Memory B cell (primary cell): ENCODE data around the gene SARNP.
"Not testable (repeated sequence)": the region's sequence is repeated elsewhere in the genome, so short reads cannot be mapped to it uniquely, and the experiment has no call there.

Experiments used
- ATAC-seq: fragments of 150-1000 bp; cut with Tn5 transposase; 2 replicates; pipeline ENCODE4 v1.10.0; 2021; ENCODE audit warnings: low read depth, mild to moderate bottlenecking, moderate library complexity
- DNase-seq, 2 donors: peaks; one replicate each; pipeline ENCODE4 v3.0.0; 2022; ENCODE audit warnings: low spot score in 2 of 2
- H3K27ac Mint-ChIP-seq: one replicate; pipeline ENCODE4 v1.8.0; 2022; ENCODE audit warnings: mild to moderate bottlenecking, moderate library complexity, mixed read lengths
- H3K27me3 Mint-ChIP-seq: one replicate; pipeline ENCODE4 v1.8.0; 2022; ENCODE audit warnings: mixed read lengths
- H3K36me3 Mint-ChIP-seq: one replicate; pipeline ENCODE4 v1.8.0; 2022; ENCODE audit warnings: mild to moderate bottlenecking, mixed read lengths
- H3K4me1 Mint-ChIP-seq: one replicate; pipeline ENCODE4 v1.8.0; 2022; ENCODE audit warnings: mixed read lengths
- H3K4me3 Mint-ChIP-seq: one replicate; pipeline ENCODE4 v1.8.0; 2022; ENCODE audit warnings: mild to moderate bottlenecking, moderate library complexity, mixed read lengths
- H3K9me3 Mint-ChIP-seq: one replicate; pipeline ENCODE4 v1.8.0; 2022; ENCODE audit warnings: mixed read lengths

The SARNP gene

DNA sequence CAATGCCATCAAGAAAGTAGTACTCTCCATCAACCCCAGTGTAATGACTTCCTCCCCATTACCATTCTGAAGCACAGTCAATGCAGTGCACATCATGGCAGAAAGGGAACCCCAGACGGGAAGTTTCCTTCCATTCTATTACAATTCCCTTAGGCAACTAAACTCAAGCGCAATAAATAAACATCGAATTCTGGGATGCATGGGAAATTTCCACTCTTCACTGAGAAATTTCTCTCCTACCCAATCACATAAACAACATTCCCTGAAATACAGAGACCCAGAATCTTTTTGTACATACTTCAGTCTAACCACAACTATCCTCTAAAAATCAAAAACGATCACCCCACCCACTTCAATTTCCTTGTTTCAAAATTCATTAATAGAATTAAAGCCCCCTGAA lies 20.0 kb downstream of the SARNP start:
- H3K4me1 Mint-ChIP-seq, result peaks cover 3% of the 10 kb centered on the region
- H3K27me3 Mint-ChIP-seq, result no peaks in the 10 kb centered on the region
- ATAC-seq, result no peak
- no peak for DNase-seq
- H3K36me3 Mint-ChIP-seq, result peaks cover 25% of the 10 kb centered on the region
- H3K4me3 Mint-ChIP-seq, result no peak overlapping the region
- H3K27ac Mint-ChIP-seq, result peak overlapping the region; percentile 46
- H3K9me3 Mint-ChIP-seq, result no peaks in the 10 kb centered on the region

DNA sequence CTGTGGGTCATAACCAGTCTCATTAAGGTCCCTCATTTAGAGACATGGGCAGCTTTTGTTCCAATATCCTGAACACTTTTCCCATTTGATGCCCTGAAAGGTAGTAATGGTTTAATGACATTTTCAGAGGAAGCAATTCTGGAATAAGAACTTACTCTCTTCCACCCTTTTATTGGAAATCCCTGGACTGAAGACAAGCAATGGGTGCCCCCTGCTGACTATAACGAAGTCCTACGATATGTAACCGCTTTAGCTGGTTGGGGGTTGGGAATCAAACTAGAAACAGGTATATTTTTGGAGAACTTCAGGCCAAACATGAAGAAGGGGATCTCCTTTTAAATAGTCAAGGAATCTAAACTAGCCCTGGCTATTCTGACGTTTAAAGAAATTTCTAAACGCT lies 20.5 kb downstream of the SARNP start:
- DNase-seq (no peak), ATAC-seq (no peak)
- peaks cover 3% of the 10 kb centered on the region for H3K4me1 Mint-ChIP-seq
- no peak overlapping the region for H3K4me3 Mint-ChIP-seq
- no peaks in the 10 kb centered on the region for H3K9me3 Mint-ChIP-seq
- H3K27ac Mint-ChIP-seq, result peak overlapping the region; percentile 26
- H3K36me3 Mint-ChIP-seq, result peaks cover 25% of the 10 kb centered on the region
- H3K27me3 Mint-ChIP-seq, result no peaks in the 10 kb centered on the region

DNA sequence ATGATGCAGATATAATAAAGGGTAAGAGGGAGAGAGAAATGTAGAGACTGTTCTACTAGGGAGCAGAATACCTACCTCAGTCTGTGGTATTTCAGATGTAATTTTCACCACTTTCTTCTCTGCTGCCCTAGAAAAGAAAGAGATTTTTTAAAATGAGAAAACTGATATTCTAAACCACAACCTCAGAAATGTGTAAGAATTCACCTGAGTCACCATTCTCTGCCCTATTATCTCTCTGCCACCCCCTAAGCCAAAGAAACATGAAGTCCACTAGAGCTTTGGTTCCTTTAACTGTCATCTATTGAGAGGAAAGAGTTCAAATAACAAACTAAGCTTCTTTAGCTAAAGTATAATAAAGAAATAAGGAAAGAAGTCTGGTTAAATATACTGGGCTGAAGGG lies 21.6 kb downstream of the SARNP start:
- ATAC-seq (no peak), DNase-seq (no peak)
- Mint-ChIP-seq H3K4me1 (peaks cover 3% of the 10 kb centered on the region), H3K4me3 (no peak overlapping the region), H3K36me3 (peaks cover 26% of the 10 kb centered on the region), H3K9me3 (no peaks in the 10 kb centered on the region), H3K27ac (no peak overlapping the region), H3K27me3 (no peaks in the 10 kb centered on the region)

DNA sequence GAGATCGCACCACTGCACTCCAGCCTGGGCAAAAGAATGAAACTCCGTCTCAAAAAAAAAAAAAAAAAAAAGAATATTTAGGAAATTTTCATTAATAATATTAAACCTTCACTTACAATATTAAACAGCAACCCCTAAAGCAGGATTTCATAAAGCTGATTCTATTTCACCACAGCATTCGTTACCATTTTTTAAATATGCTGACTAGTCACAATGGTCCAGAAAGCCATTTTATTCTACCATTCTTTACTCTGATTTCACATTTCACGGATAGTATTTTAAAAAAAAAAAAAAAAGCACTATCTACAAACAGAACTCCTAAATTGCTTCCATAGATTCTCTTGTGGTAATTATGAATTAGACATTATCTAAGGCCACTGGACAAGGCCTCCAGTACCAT lies 27.6 kb downstream of the SARNP start:
- Mint-ChIP-seq H3K4me3 (no peak overlapping the region), H3K9me3 (no peaks in the 10 kb centered on the region), H3K36me3 (peaks cover 27% of the 10 kb centered on the region), H3K4me1 (no peaks in the 10 kb centered on the region), H3K27me3 (no peaks in the 10 kb centered on the region), H3K27ac (no peak overlapping the region)
- DNase-seq (no peak), ATAC-seq (no peak)

DNA sequence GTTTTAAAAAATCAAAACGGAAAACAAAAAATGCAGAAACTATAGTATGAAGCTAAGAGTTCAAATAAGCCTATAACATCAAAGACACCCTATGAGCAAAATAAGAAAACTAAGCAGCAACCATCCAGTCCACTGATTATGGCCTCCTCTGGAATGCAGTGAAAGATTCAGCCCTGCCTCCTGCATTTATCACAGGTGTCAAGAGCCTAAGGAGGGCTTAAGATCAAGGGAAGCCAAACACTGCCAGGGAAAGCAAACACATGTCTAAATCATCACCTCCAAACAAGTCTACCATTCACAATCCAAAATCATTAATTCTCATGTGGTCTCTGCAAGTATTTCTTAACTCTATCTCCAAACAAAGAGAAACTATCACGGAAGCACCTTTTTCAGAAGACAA lies 28.4 kb downstream of the SARNP start:
- no peak overlapping the region for H3K4me3 Mint-ChIP-seq
- ATAC-seq, result no peak
- peaks cover 22% of the 10 kb centered on the region for H3K36me3 Mint-ChIP-seq
- H3K4me1 Mint-ChIP-seq, result no peaks in the 10 kb centered on the region
- H3K27me3 Mint-ChIP-seq, result no peaks in the 10 kb centered on the region
- H3K9me3 Mint-ChIP-seq, result no peaks in the 10 kb centered on the region
- no peak for DNase-seq
- H3K27ac Mint-ChIP-seq, result peak overlapping the region; percentile 63

DNA sequence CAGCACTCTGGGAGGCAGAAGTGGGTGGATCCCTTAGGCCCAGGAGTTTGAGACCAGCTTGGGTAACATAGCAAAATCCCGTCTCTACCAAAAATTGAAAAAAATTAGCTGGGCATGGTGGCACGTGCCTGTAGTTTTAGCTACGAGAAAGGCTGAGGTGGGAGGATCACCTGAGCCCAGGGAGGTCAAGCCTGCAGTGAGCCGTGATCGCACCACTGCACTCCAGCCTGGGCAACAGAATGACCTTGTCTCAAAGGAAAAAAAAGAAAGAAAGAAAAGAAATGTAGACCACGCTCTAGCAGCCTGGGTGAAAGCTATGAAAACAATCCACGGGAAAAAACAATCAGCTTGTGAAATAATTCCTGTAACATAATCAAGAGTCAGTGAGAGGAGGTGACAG lies 29.0 kb downstream of the SARNP start:
- H3K27ac Mint-ChIP-seq, result peak overlapping the region; percentile 63
- no peak overlapping the region for H3K4me3 Mint-ChIP-seq
- H3K4me1 Mint-ChIP-seq, result no peaks in the 10 kb centered on the region
- no peaks in the 10 kb centered on the region for H3K9me3 Mint-ChIP-seq
- no peak for ATAC-seq
- no peak for DNase-seq
- no peaks in the 10 kb centered on the region for H3K27me3 Mint-ChIP-seq
- peaks cover 26% of the 10 kb centered on the region for H3K36me3 Mint-ChIP-seq

DNA sequence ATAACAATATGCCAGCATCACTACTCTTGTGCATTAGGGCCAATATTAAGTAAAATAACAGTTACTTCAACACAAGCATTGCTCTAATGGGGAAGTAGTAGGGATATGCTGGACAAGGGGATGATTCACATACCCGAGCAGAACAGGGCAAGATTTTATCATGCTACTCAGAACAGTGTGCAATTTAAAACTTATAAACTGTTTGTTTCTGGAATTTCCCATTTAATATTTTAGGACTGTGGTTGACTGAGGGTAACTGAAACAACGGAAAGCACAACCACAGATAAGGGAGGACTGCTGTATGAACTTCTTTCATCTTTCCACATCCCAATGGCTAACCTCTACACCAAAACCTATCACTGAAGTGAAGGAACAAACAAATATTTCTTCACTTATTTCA lies 36.8 kb downstream of the SARNP start:
- Mint-ChIP-seq H3K9me3 (no peaks in the 10 kb centered on the region), H3K36me3 (peaks cover 16% of the 10 kb centered on the region), H3K27ac (peak overlapping the region; percentile 54), H3K4me1 (no peaks in the 10 kb centered on the region), H3K27me3 (no peaks in the 10 kb centered on the region), H3K4me3 (no peak overlapping the region)
- ATAC-seq, result no peak
- DNase-seq, result no peak

DNA sequence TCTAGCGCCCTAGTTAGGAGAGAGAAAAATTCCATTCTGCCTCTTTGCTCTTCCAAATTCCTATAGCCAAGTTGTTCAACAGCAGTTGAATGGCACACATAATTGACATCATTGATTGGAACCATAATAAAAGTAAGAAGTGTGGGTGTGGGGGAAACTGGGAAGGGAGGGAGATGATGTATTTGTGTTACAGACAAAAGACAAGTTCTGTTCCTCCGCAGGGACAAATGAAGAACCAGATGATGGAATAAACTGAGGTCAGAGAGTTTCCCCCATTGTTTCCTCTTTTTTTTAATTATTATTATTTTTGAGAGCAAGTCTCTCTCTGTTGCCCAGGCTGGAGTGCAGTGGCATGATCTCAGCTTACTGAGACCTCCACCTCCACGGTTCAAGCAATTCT lies 39.7 kb downstream of the SARNP start:
- H3K27me3 Mint-ChIP-seq, result no peaks in the 10 kb centered on the region
- H3K36me3 Mint-ChIP-seq, result peaks cover 16% of the 10 kb centered on the region
- ATAC-seq (no peak), DNase-seq (no peak)
- peaks cover 2% of the 10 kb centered on the region for H3K4me1 Mint-ChIP-seq
- no peak overlapping the region for H3K27ac Mint-ChIP-seq
- H3K9me3 Mint-ChIP-seq, result no peaks in the 10 kb centered on the region
- H3K4me3 Mint-ChIP-seq, result no peak overlapping the region

DNA sequence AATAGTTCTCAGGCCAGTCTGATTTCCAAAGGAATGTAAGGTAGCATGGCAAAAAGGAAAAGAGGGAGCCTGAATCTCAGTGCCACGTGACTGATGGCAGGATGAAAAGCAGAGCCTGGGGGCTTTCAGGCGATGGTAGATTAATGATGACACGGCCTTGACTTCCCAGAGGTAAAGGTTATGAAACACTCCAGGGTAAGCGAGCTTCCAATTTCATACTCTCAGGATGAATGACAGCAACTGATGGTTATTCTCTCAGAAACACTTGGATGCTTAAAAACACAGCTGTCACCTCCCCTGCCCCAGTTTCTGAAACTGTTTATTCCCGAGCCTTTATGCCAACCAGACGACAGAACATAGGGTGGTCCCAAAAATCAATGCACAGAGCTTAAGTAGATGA lies 45.8 kb downstream of the SARNP start:
- no peak for DNase-seq
- Mint-ChIP-seq H3K4me1 (peaks cover 5% of the 10 kb centered on the region), H3K36me3 (peaks cover 16% of the 10 kb centered on the region), H3K27ac (peak overlapping the region; percentile 48), H3K27me3 (no peaks in the 10 kb centered on the region), H3K9me3 (no peaks in the 10 kb centered on the region), H3K4me3 (no peak overlapping the region)
- ATAC-seq, result no peak

DNA sequence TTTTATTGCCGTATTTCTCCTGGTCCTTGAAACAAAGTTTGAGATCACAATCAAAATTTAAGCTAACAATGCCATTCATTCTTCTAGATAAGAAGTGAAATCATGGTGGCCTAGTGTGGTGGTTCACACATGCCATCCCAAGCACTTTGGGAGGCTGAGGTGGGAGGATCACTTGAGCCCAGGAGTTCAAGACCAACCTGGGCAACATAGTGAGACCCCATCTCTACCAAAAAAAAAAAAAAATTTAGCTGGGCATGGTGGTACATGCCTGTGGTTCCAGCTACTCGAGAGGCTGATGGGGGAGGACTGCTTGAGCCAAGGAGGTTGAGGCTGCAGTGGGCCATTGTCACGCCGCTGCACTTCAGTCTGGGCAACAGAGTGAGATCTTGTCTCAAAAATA lies 50.4 kb downstream of the SARNP start:
- peaks cover 3% of the 10 kb centered on the region for H3K4me1 Mint-ChIP-seq
- peaks cover 14% of the 10 kb centered on the region for H3K36me3 Mint-ChIP-seq
- H3K27me3 Mint-ChIP-seq, result no peaks in the 10 kb centered on the region
- ATAC-seq (no peak), DNase-seq (no peak)
- H3K27ac Mint-ChIP-seq, result no peak overlapping the region
- H3K4me3 Mint-ChIP-seq, result no peak overlapping the region
- H3K9me3 Mint-ChIP-seq, result no peaks in the 10 kb centered on the region

DNA sequence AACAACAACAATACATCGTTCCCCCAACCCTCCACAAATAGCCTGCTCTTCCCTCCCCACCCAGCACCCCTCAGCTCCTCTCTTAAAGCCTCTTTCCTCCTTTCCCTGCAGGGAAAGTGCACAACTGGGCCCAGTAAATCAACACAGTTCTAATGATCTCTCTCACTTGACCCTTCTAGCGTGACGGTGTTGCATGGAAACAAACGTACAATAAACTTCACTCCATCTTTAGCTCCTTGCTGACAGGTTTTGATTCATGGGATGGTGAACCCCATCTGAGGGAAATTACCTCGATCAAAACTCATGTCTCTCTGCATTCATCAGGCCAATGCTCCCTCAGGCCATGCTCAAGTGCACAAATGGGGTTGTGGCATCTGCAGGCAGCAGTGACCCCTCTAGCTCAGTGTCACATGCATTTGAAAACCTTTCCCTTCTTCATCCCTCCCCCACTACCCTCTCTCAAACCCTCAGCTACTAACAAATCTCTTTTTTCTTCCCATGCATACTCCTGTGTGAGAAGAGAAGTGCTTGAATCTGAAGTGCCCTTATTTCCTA lies 51.7 kb downstream of the SARNP start:
- Mint-ChIP-seq H3K36me3 (peaks cover 15% of the 10 kb centered on the region), H3K4me1 (peaks cover 3% of the 10 kb centered on the region), H3K27ac (no peak overlapping the region), H3K9me3 (no peaks in the 10 kb centered on the region), H3K4me3 (no peak overlapping the region), H3K27me3 (no peaks in the 10 kb centered on the region)
- no peak for ATAC-seq
- DNase-seq, result no peak

DNA sequence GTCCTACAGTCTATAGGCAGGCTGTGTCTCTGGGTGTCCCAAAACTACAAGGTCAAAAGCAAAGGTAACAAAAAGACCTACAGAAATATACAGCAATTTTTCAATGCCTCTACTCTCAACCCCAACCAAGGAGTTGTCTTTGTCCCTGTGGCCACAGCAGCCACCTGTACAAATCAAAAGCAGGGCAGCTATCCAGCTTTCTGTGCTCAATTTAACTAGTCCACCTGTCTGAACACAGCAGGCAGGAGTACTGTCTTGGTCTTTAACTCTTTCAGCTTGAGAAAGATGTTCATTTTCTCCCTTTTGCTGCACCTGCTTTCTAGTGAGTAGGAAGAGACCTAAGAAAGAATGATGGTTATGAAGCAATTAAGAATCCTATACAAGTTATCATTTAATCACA lies 54.9 kb downstream of the SARNP start:
- H3K4me3 Mint-ChIP-seq, result no peak overlapping the region
- H3K9me3 Mint-ChIP-seq, result no peaks in the 10 kb centered on the region
- H3K4me1 Mint-ChIP-seq, result no peaks in the 10 kb centered on the region
- DNase-seq, result no peak
- H3K36me3 Mint-ChIP-seq, result peaks cover 16% of the 10 kb centered on the region
- H3K27me3 Mint-ChIP-seq, result no peaks in the 10 kb centered on the region
- ATAC-seq, result no peak
- H3K27ac Mint-ChIP-seq, result no peak overlapping the region

DNA sequence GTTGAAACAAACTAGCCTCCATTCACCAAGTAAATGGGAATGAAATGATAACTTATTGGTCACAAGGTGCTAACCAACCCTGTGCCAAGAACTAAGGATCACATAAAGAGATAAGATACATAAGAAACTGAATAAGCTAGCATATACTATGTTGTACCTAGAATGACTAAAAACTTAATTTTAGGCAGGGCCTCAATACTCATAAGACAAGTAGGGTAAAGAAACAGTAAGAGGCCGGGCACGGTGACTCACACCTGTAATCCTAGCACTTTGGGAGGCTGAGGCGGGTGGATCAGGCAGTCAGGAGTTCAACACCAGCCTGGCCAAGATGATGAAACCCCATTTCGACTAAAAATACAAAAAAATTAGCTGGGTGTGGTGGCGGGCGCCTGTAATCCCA lies 56.9 kb downstream of the SARNP start:
- H3K36me3 Mint-ChIP-seq, result peaks cover 19% of the 10 kb centered on the region
- H3K4me3 Mint-ChIP-seq, result no peak overlapping the region
- DNase-seq (no peak), ATAC-seq (no peak)
- H3K27me3 Mint-ChIP-seq, result no peaks in the 10 kb centered on the region
- no peaks in the 10 kb centered on the region for H3K9me3 Mint-ChIP-seq
- peak overlapping the region; percentile 82 for H3K27ac Mint-ChIP-seq
- H3K4me1 Mint-ChIP-seq, result no peaks in the 10 kb centered on the region

DNA sequence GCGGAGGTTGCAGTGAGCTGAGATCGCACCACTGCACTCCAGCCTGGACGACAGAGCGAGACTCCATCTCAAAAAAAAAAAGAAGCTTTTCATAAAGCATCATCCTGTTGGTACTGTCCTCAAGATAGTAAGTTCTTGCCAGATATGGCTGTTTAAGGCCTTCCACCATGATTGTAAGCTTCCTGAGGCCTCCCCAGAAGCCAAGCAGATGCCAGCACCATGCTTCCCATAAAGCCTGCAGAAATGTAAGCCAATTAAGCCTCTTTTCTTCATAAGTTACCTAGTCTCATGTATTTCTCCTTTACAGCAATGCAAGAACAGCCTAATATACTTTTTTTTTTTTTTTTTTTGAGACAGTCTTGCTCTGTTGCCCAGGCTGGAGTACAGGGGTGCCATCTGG lies 58.9 kb downstream of the SARNP start:
- not testable (repeated sequence) for H3K27ac Mint-ChIP-seq, DNase-seq, ATAC-seq, H3K4me1 Mint-ChIP-seq, H3K9me3 Mint-ChIP-seq, H3K4me3 Mint-ChIP-seq, H3K27me3 Mint-ChIP-seq
- peaks cover 24% of the 10 kb centered on the region for H3K36me3 Mint-ChIP-seq

DNA sequence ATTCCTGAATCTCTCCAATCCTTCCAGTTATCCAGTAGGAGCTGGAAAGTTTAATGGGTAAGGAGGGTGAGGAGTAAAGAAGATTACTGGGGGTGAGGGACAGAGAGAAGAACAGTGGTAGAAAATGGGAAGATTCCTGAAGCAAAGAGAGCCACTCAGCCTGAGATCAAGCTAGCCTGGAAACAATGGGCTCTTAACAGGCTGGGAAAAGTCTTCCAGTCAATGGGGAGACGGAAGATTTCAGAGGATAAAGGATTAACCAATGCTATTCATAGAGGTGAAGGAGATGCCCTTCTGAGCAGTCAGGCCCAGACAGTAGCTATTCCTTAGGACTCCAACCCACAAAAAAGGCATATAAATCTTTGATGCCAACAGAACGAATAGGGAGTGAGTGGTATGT lies 59.8 kb downstream of the SARNP start:
- ATAC-seq, result no peak
- no peaks in the 10 kb centered on the region for H3K27me3 Mint-ChIP-seq
- no peaks in the 10 kb centered on the region for H3K4me1 Mint-ChIP-seq
- peaks cover 24% of the 10 kb centered on the region for H3K36me3 Mint-ChIP-seq
- no peak overlapping the region for H3K4me3 Mint-ChIP-seq
- no peaks in the 10 kb centered on the region for H3K9me3 Mint-ChIP-seq
- H3K27ac Mint-ChIP-seq, result no peak overlapping the region
- no peak for DNase-seq
